ENCODE results near the gene HS6ST1. TPM values are rescaled to one million over a fixed set of nuclear protein-coding genes. Genes with fewer than 3 reads are reported as not detected.

The HS6ST1 gene
- total RNA-seq, 1 donor from 2014 or later = 68.5 TPM

GRCh38 chr2:128284037-128284441 lies 34.6 kb downstream of the HS6ST1 start:
- Histone ChIP-seq H3K9me3 (no peaks in the 10 kb centered on the region), H3K27ac (no peak overlapping the region), H3K4me1 (peaks cover 85% of the 10 kb centered on the region), H3K27me3 (no peaks in the 10 kb centered on the region), H3K36me3 (no peaks in the 10 kb centered on the region), H3K4me3 (no peak overlapping the region)
- no peak for TF ChIP-seq CTCF (IDR thresholded peaks at IDR 0.05)
- no peak for TF ChIP-seq POLR2A (IDR thresholded peaks at IDR 0.05)
- TF ChIP-seq POLR2AphosphoS5 (IDR thresholded peaks at IDR 0.05; ENCODE audit: insufficient read depth in 1 of 2, low read depth in 1 of 2) = no peak
- intact Hi-C loops (cut with DNase I) = no loop called here
- DNase-seq (ENCODE audit: extremely low spot score in 2 of 2) = no peak

- H3K27ac ChIP-seq = peak overlapping the region; percentile 15
- TF ChIP-seq POLR2A (IDR thresholded peaks at IDR 0.05) = no peak
- TF ChIP-seq CTCF (IDR thresholded peaks at IDR 0.05) = no peak
- TF ChIP-seq POLR2AphosphoS5 (IDR thresholded peaks at IDR 0.05; ENCODE audit: insufficient read depth in 1 of 2, low read depth in 1 of 2) = no peak
- no peaks in the 10 kb centered on the region for H3K27me3 ChIP-seq
- H3K4me1 ChIP-seq = peaks cover 87% of the 10 kb centered on the region
- DNase-seq (ENCODE audit: extremely low spot score in 2 of 2) = no peak
- H3K9me3 ChIP-seq = no peaks in the 10 kb centered on the region
- intact Hi-C loops (cut with DNase I) = no loop called here
- no peaks in the 10 kb centered on the region for H3K36me3 ChIP-seq
- H3K4me3 ChIP-seq = no peak overlapping the region
These were observed 35.5 kb downstream of the HS6ST1 start for GRCh38 chr2:128282976-128283810.

- intact Hi-C loops (cut with DNase I) = no loop called here
- H3K4me1 ChIP-seq = peaks cover 82% of the 10 kb centered on the region
- H3K4me3 ChIP-seq = no peak overlapping the region
- no peaks in the 10 kb centered on the region for H3K9me3 ChIP-seq
- no peaks in the 10 kb centered on the region for H3K27me3 ChIP-seq
- peak overlapping the region; percentile 15 for H3K27ac ChIP-seq
- no peak for DNase-seq (ENCODE audit: extremely low spot score in 2 of 2)
- no peaks in the 10 kb centered on the region for H3K36me3 ChIP-seq
- no peak for TF ChIP-seq POLR2AphosphoS5 (IDR thresholded peaks at IDR 0.05; ENCODE audit: insufficient read depth in 1 of 2, low read depth in 1 of 2)
These were observed 36.3 kb downstream of the HS6ST1 start for GRCh38 chr2:128282246-128282975.

GRCh38 chr2:128281852-128282245 lies 36.8 kb downstream of the HS6ST1 start:
- no peak for TF ChIP-seq POLR2AphosphoS5 (IDR thresholded peaks at IDR 0.05; ENCODE audit: insufficient read depth in 1 of 2, low read depth in 1 of 2)
- TF ChIP-seq CTCF (IDR thresholded peaks at IDR 0.05) = no peak
- TF ChIP-seq POLR2A (IDR thresholded peaks at IDR 0.05) = no peak

GRCh38 chr2:128280901-128281321 lies 37.8 kb downstream of the HS6ST1 start:
- Histone ChIP-seq H3K27me3 (no peaks in the 10 kb centered on the region), H3K9me3 (no peaks in the 10 kb centered on the region), H3K4me3 (no peak overlapping the region), H3K4me1 (peaks cover 67% of the 10 kb centered on the region), H3K27ac (peak overlapping the region; percentile 23), H3K36me3 (no peaks in the 10 kb centered on the region)
- intact Hi-C loops (cut with DNase I) = no loop called here
- DNase-seq (ENCODE audit: extremely low spot score in 2 of 2) = no peak
- TF ChIP-seq POLR2A (IDR thresholded peaks at IDR 0.05) (no peak), POLR2AphosphoS5 (IDR thresholded peaks at IDR 0.05; ENCODE audit: insufficient read depth in 1 of 2, low read depth in 1 of 2) (no peak), CTCF (IDR thresholded peaks at IDR 0.05) (no peak)

More at GRCh38 chr2:128281852-128282245, 36.8 kb downstream of the HS6ST1 start:
- no peak for DNase-seq (ENCODE audit: extremely low spot score in 2 of 2)
- intact Hi-C loops (cut with DNase I) = no loop called here
- H3K9me3 ChIP-seq = no peaks in the 10 kb centered on the region
- peaks cover 76% of the 10 kb centered on the region for H3K4me1 ChIP-seq
- no peak overlapping the region for H3K4me3 ChIP-seq
- H3K27ac ChIP-seq = peak overlapping the region; percentile 23
- H3K36me3 ChIP-seq = no peaks in the 10 kb centered on the region
- H3K27me3 ChIP-seq = no peaks in the 10 kb centered on the region
